ENCODE results near the gene KCNE2. TPM values are rescaled to one million over a fixed set of nuclear protein-coding genes. Genes with fewer than 3 reads are reported as not detected.

KCNE2 gene
- polyA plus RNA-seq, 1 donor (not counting 4 experiments of a cell fraction or from before 2014, with no cell fraction given): not detected

DNA sequence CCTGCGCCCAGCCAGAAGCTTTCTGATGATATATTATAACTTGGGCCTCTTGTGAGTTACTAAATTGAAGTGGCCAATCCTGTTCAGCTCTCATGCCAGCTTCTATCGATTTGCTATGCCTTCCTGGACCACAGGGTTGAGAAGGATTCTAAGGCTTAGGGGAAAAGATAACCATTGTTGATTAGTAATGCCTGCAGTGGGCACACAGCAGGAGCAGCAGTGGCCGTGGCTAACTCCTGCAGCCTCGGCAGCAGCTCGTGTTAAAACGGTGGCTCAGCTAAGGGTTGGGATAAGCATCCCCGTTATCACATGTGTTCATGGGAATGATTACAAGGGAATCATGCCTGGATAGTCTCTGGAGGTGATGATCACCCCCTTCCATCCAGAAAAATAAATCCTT is 20.5 kb upstream of the KCNE2 start:
- no peak for TF ChIP-seq EZH2 (IDR thresholded peaks at IDR 0.05; ENCODE audit: low read length)
- TF ChIP-seq, protein P1, sequence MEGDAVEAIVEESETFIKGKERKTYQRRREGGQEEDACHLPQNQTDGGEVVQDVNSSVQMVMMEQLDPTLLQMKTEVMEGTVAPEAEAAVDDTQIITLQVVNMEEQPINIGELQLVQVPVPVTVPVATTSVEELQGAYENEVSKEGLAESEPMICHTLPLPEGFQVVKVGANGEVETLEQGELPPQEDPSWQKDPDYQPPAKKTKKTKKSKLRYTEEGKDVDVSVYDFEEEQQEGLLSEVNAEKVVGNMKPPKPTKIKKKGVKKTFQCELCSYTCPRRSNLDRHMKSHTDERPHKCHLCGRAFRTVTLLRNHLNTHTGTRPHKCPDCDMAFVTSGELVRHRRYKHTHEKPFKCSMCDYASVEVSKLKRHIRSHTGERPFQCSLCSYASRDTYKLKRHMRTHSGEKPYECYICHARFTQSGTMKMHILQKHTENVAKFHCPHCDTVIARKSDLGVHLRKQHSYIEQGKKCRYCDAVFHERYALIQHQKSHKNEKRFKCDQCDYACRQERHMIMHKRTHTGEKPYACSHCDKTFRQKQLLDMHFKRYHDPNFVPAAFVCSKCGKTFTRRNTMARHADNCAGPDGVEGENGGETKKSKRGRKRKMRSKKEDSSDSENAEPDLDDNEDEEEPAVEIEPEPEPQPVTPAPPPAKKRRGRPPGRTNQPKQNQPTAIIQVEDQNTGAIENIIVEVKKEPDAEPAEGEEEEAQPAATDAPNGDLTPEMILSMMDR (optimal IDR thresholded peaks at IDR 0.05 in 1 of 3, IDR thresholded peaks at IDR 0.05 in 1 of 3, conservative IDR thresholded peaks at IDR 0.05 in 1 of 3; ENCODE audit: extremely low read depth in 1 of 3, insufficient read depth in 2 of 3, low read length in 3 of 3): no peak
- no peaks in the 10 kb centered on the region for H4K20me1 ChIP-seq (ENCODE audit: control insufficient read depth, extremely low read depth, insufficient read depth, low read length)
- FAIRE-seq (no peak), DNase-seq (ENCODE audit: low read depth, low spot score) (no peak)
- dilution Hi-C loops (cut with MboI; ENCODE audit: extremely low pct_ligation_motif_present, low sequenced_read_pairs): no loop called here
- H3K79me2 ChIP-seq (ENCODE audit: control insufficient read depth, insufficient read depth, low read length): no peaks in the 10 kb centered on the region
- H2AFZ ChIP-seq (ENCODE audit: control insufficient read depth, low read length): no peak overlapping the region
- H3K27me3 ChIP-seq (ENCODE audit: control insufficient read depth, extremely low read depth, insufficient read depth, low read length): peaks cover 13% of the 10 kb centered on the region
- no peak overlapping the region for H3K9ac ChIP-seq (ENCODE audit: control insufficient read depth, extremely low read depth, insufficient read depth, low read length)
- H3K4me2 ChIP-seq (ENCODE audit: control insufficient read depth, extremely low read depth, insufficient read depth, low read depth, low read length): no peak overlapping the region
- H3K9me1 ChIP-seq (ENCODE audit: control insufficient read depth, extremely low read depth, insufficient read depth, low read length): no peaks in the 10 kb centered on the region
- H3K4me3 ChIP-seq (ENCODE audit: control insufficient read depth in 2 of 3, extremely low read depth in 1 of 3, insufficient read depth in 2 of 3, low read depth in 1 of 3, low read length in 3 of 3): no peak overlapping the region
- no peaks in the 10 kb centered on the region for H3K36me3 ChIP-seq (ENCODE audit: control insufficient read depth in 2 of 2, extremely low read depth in 1 of 2, insufficient read depth in 2 of 2, low read length in 2 of 2)
- no peaks in the 10 kb centered on the region for H3K9me3 ChIP-seq (ENCODE audit: control insufficient read depth, low read depth, low read length)
- H3K27ac ChIP-seq (ENCODE audit: control insufficient read depth, insufficient read depth, low read length): no peak overlapping the region
- no peaks in the 10 kb centered on the region for H3K4me1 ChIP-seq (ENCODE audit: control insufficient read depth, extremely low read depth, insufficient read depth, low read length)

DNA sequence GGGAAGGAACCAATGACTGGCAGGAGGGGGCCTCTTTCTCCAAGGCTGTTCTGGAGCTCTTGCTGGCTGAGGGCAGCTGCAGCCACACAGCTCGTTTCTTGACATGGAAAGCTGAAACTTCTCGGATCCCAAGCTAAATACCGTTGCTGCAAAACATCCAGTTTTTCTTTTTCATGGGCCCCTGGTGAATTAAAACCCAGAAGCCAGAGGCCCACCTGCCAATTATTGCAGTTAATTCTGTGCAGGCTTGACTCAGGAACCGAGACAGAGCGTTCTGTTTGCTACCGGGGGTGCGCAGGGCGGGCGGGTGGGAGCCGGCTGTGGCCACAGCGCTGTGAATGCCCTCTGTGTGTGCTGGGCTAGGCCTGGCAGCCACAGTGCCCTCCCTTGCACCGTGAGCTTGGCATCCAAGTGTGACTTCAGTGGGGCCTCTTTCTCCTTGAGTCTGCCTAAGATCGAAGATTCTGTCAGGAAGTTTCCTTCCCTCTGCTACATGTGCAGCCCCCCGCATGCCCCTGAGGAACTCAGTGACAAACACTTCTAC is 19.9 kb upstream of the KCNE2 start:
- Histone ChIP-seq H3K4me1 (ENCODE audit: control insufficient read depth, extremely low read depth, insufficient read depth, low read length) (no peaks in the 10 kb centered on the region), H3K27me3 (ENCODE audit: control insufficient read depth, extremely low read depth, insufficient read depth, low read length) (peaks cover 13% of the 10 kb centered on the region), H3K36me3 (ENCODE audit: control insufficient read depth in 2 of 2, extremely low read depth in 1 of 2, insufficient read depth in 2 of 2, low read length in 2 of 2) (no peaks in the 10 kb centered on the region), H3K9me3 (ENCODE audit: control insufficient read depth, low read depth, low read length) (no peaks in the 10 kb centered on the region), H3K9me1 (ENCODE audit: control insufficient read depth, extremely low read depth, insufficient read depth, low read length) (no peaks in the 10 kb centered on the region), H3K79me2 (ENCODE audit: control insufficient read depth, insufficient read depth, low read length) (no peaks in the 10 kb centered on the region), H2AFZ (ENCODE audit: control insufficient read depth, low read length) (no peak overlapping the region), H3K9ac (ENCODE audit: control insufficient read depth, extremely low read depth, insufficient read depth, low read length) (no peak overlapping the region), H3K4me2 (ENCODE audit: control insufficient read depth, extremely low read depth, insufficient read depth, low read depth, low read length) (no peak overlapping the region), H4K20me1 (ENCODE audit: control insufficient read depth, extremely low read depth, insufficient read depth, low read length) (no peaks in the 10 kb centered on the region), H3K27ac (ENCODE audit: control insufficient read depth, insufficient read depth, low read length) (no peak overlapping the region), H3K4me3 (ENCODE audit: control insufficient read depth in 2 of 3, extremely low read depth in 1 of 3, insufficient read depth in 2 of 3, low read depth in 1 of 3, low read length in 3 of 3) (no peak overlapping the region)
- DNase-seq (ENCODE audit: low read depth, low spot score) (no peak), FAIRE-seq (no peak)
- dilution Hi-C loops (cut with MboI; ENCODE audit: extremely low pct_ligation_motif_present, low sequenced_read_pairs): no loop called here
- TF ChIP-seq, protein P1 (optimal IDR thresholded peaks at IDR 0.05 in 1 of 3, IDR thresholded peaks at IDR 0.05 in 1 of 3, conservative IDR thresholded peaks at IDR 0.05 in 1 of 3; ENCODE audit: extremely low read depth in 1 of 3, insufficient read depth in 2 of 3, low read length in 3 of 3): no peak
- no peak for TF ChIP-seq EZH2 (IDR thresholded peaks at IDR 0.05; ENCODE audit: low read length)

Data from keratinocyte (primary cell).